GM10248 (cell line): ENCODE measurements around the gene FBXO24.

Experiments
- CTCF ChIA-PET: fragments of 300-600 bp; sonication (Branson Sonifier 250); formaldehyde crosslinking; extraction: SDS; loops from one replicate; lab custom pipeline; 2021; ENCODE audit warnings: antibody characterized with exemption; lab: Yijun Ruan, JAX
- POLR2A ChIA-PET: fragments of 350-650 bp; sonication (Branson Sonifier 250); formaldehyde crosslinking; extraction: SDS; loops from one replicate; lab custom pipeline; 2020; ENCODE audit warnings: antibody characterized with exemption; lab: Yijun Ruan, JAX
- DNase-seq: peaks from one replicate; pipeline ENCODE4 v3.0.0; 2012; ENCODE audit errors: extremely low spot score
- CTCF ChIP-seq: IDR thresholded peaks from 2 replicates; pipeline ENCODE4 v1.5.1; 2012; ENCODE audit warnings: mild to moderate bottlenecking, low read depth; ENCODE audit errors: extremely low read depth, missing control alignments, control extremely low read depth

Gene FBXO24

GRCh38 chr7:100620239-100620638, 34.1 kb downstream of the FBXO24 start:
- CTCF ChIA-PET, result interaction anchor here (0.7 to 1.7 kb wide), 4 partner anchors 10 to 85 kb away, joined by 3 to 9 read pairs (median 3); partner anchors contain the start of gene POP7
- no peak for DNase-seq
- no peak for TF ChIP-seq CTCF
- POLR2A ChIA-PET, result no interaction called here

GRCh38 chr7:100620804-100621203, 34.7 kb downstream of the FBXO24 start:
- no peak for TF ChIP-seq CTCF
- ChIA-PET POLR2A (no interaction called here), CTCF (interaction anchor here (0.7 to 1.7 kb wide), 2 partner anchors 14 kb away, joined by 3 to 9 read pairs; no protein-coding TSS in a partner anchor)
- DNase-seq, result no peak

- no peak for TF ChIP-seq CTCF
- ChIA-PET POLR2A (no interaction called here), CTCF (interaction anchor here (1.2 kb wide), 1 partner anchor 11 kb away, joined by 3 read pairs; no protein-coding TSS in a partner anchor)
- no peak for DNase-seq
Observed at GRCh38 chr7:100621554-100621953, 35.4 kb downstream of the FBXO24 start.

- ChIA-PET POLR2A (no interaction called here), CTCF (interaction anchor here (2.7 kb wide), 1 partner anchor 10 kb away, joined by 8 read pairs; no protein-coding TSS in a partner anchor)
- TF ChIP-seq CTCF, result no peak
- DNase-seq, result no peak
Observed at GRCh38 chr7:100623951-100624824, 38.1 kb downstream of the FBXO24 start.

GRCh38 chr7:100626055-100626454, 39.9 kb downstream of the FBXO24 start:
- no peak for TF ChIP-seq CTCF
- DNase-seq, result no peak
- CTCF ChIA-PET, result interaction anchor here (1.1 to 2.7 kb wide), 7 partner anchors 8 to 156 kb away, joined by 3 to 10 read pairs (median 4); partner anchors contain the start of gene POP7
- POLR2A ChIA-PET, result interaction anchor here (0.8 kb wide), 1 partner anchor 151 kb away, joined by 5 read pairs; no protein-coding TSS in a partner anchor

- CTCF ChIA-PET, result interaction anchor here (1.1 to 2.7 kb wide), 7 partner anchors 8 to 157 kb away, joined by 3 to 10 read pairs (median 4); partner anchors contain the start of gene POP7
- DNase-seq, result peak; percentile 97
- no peak for TF ChIP-seq CTCF
- POLR2A ChIA-PET, result no interaction called here
Observed at GRCh38 chr7:100626530-100627237, 40.6 kb downstream of the FBXO24 start.
